ENCODE data around the gene PERM1.

The PERM1 gene

GRCh38 chr1:941015-941587 is 40.8 kb downstream of the PERM1 start:
- Histone ChIP-seq H3K9me3 (ENCODE audit: control insufficient read depth, insufficient read depth, low read length) (no peaks in the 10 kb centered on the region), H3K9ac (ENCODE audit: low read depth, low read length) (no peak overlapping the region), H3K4me3 (ENCODE audit: low read depth, low read length) (peak overlapping the region; percentile 50; the same call in 1 of the 2 replicates), H3K36me3 (ENCODE audit: control insufficient read depth, insufficient read depth, low read length) (peaks cover 14% of the 10 kb centered on the region), H3K27me3 (ENCODE audit: control insufficient read depth, insufficient read depth, low read length) (peaks cover 70% of the 10 kb centered on the region), H3K27ac (ENCODE audit: low read depth, low read length) (no peak overlapping the region), H3K4me1 (ENCODE audit: control insufficient read depth, insufficient read depth, low read length) (peaks cover 17% of the 10 kb centered on the region)

- H3K27ac ChIP-seq (ENCODE audit: low read depth, low read length): peak overlapping the region; percentile 6
- no peak overlapping the region for H3K9ac ChIP-seq (ENCODE audit: low read depth, low read length)
- peak overlapping the region; percentile 50 for H3K4me3 ChIP-seq (ENCODE audit: low read depth, low read length)
- H3K4me1 ChIP-seq (ENCODE audit: control insufficient read depth, insufficient read depth, low read length): peaks cover 17% of the 10 kb centered on the region
- no peaks in the 10 kb centered on the region for H3K9me3 ChIP-seq (ENCODE audit: control insufficient read depth, insufficient read depth, low read length)
- H3K27me3 ChIP-seq (ENCODE audit: control insufficient read depth, insufficient read depth, low read length): peaks cover 77% of the 10 kb centered on the region
- peaks cover 7% of the 10 kb centered on the region for H3K36me3 ChIP-seq (ENCODE audit: control insufficient read depth, insufficient read depth, low read length)
These were observed 41.5 kb downstream of the PERM1 start for GRCh38 chr1:940107-941014.

DNA sequence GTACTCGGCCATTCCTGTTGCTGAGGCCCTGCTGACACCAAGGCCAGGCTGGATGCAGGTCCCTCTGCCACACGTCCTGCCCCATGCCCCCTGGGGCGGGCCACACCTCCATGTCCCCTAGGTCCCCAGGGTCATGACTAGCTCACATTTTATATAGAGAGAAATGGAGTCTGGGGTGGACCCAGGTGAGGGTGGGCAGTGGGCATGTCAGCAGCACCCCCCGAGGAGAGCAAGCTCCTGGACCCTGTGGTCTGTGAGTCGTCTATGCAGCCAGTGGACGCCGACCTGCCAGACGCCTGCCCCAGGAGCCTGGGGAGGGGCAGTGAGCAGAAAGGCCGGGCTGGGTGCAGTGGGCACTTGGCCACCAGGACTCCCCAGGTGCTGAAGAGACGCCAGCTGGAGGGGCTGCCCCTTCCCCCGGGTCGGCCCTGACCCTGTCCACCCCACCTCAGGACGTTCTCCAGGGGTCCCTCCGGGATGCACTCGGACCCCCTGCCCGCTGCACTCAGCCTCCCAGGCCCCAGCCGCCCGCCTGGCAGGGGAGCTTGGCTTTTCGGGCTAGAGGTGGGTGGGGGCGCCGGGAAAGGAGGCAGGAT is 42.3 kb downstream of the PERM1 start:
- H3K27ac ChIP-seq (ENCODE audit: low read depth, low read length): no peak overlapping the region
- peaks cover 84% of the 10 kb centered on the region for H3K27me3 ChIP-seq (ENCODE audit: control insufficient read depth, insufficient read depth, low read length)
- H3K36me3 ChIP-seq (ENCODE audit: control insufficient read depth, insufficient read depth, low read length): no peaks in the 10 kb centered on the region
- H3K4me1 ChIP-seq (ENCODE audit: control insufficient read depth, insufficient read depth, low read length): peaks cover 20% of the 10 kb centered on the region
- H3K9me3 ChIP-seq (ENCODE audit: control insufficient read depth, insufficient read depth, low read length): no peaks in the 10 kb centered on the region
- no peak overlapping the region for H3K4me3 ChIP-seq (ENCODE audit: low read depth, low read length)
- H3K9ac ChIP-seq (ENCODE audit: low read depth, low read length): no peak overlapping the region

- Histone ChIP-seq H3K4me3 (ENCODE audit: low read depth, low read length) (no peak overlapping the region), H3K27ac (ENCODE audit: low read depth, low read length) (no peak overlapping the region), H3K9me3 (ENCODE audit: control insufficient read depth, insufficient read depth, low read length) (no peaks in the 10 kb centered on the region), H3K4me1 (ENCODE audit: control insufficient read depth, insufficient read depth, low read length) (peaks cover 20% of the 10 kb centered on the region), H3K9ac (ENCODE audit: low read depth, low read length) (no peak overlapping the region), H3K36me3 (ENCODE audit: control insufficient read depth, insufficient read depth, low read length) (no peaks in the 10 kb centered on the region), H3K27me3 (ENCODE audit: control insufficient read depth, insufficient read depth, low read length) (peaks cover 84% of the 10 kb centered on the region)
These were observed 43.0 kb downstream of the PERM1 start for GRCh38 chr1:938711-939489.

DNA sequence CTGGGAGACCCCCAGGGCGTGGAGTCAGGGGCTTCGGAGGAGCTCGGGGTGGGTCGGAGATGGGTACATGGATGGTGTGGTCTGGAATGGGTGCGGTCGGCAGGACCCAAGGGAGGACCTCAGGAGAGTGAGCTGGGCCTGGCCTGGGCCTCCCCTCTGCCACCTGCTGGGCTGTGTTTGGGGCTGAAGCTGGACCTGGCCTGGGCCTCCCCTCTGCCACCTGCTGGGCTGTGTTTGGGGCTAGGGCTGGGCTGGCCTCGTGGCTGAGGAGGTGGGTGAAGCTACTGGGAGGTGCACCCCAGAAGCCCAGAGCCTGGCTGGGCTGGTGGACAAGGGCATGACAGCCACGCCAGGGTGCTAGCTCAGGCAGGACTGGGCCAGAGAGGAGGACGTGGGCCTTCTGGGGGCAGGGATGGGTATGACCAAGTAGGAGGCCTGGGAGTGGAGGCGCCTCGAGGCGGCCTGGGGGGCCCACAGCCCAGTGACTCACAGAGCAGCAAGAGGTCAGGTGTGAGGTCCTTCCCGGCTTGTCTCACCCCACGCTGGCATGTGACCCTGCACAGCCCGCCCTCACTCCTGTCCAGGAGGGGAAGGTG is 43.7 kb downstream of the PERM1 start:
- Histone ChIP-seq H3K4me3 (ENCODE audit: low read depth, low read length) (no peak overlapping the region), H3K36me3 (ENCODE audit: control insufficient read depth, insufficient read depth, low read length) (no peaks in the 10 kb centered on the region), H3K9me3 (ENCODE audit: control insufficient read depth, insufficient read depth, low read length) (no peaks in the 10 kb centered on the region), H3K27ac (ENCODE audit: low read depth, low read length) (no peak overlapping the region), H3K9ac (ENCODE audit: low read depth, low read length) (no peak overlapping the region), H3K4me1 (ENCODE audit: control insufficient read depth, insufficient read depth, low read length) (peaks cover 20% of the 10 kb centered on the region), H3K27me3 (ENCODE audit: control insufficient read depth, insufficient read depth, low read length) (peaks cover 87% of the 10 kb centered on the region)

DNA sequence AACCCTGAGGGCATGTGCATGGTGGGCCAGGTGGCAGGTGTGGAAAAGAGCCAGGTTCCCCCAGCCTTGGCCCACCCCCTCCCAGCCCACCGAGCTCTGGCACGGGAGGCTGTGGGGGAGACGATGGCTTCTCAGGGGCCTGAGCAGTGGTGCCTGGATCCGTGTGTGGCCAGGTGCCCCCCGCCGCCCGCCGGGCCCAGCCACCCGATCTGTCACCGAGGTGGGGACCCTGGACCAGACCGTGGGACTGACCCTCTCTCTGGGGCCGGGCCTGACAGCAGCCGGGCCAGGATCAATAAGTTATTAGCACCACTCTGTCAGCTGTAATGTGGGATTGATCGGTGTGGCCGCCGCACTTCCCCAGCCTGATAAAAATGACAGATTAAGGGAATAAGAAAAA is 44.4 kb downstream of the PERM1 start:
- Histone ChIP-seq H3K4me1 (ENCODE audit: control insufficient read depth, insufficient read depth, low read length) (peaks cover 14% of the 10 kb centered on the region; the same call in 1 of the 2 replicates), H3K9me3 (ENCODE audit: control insufficient read depth, insufficient read depth, low read length) (no peaks in the 10 kb centered on the region), H3K9ac (ENCODE audit: low read depth, low read length) (no peak overlapping the region), H3K27ac (ENCODE audit: low read depth, low read length) (no peak overlapping the region), H3K4me3 (ENCODE audit: low read depth, low read length) (no peak overlapping the region), H3K27me3 (ENCODE audit: control insufficient read depth, insufficient read depth, low read length) (peaks cover 87% of the 10 kb centered on the region), H3K36me3 (ENCODE audit: control insufficient read depth, insufficient read depth, low read length) (no peaks in the 10 kb centered on the region)

GRCh38 chr1:936348-937264 is 45.3 kb downstream of the PERM1 start:
- H3K9ac ChIP-seq (ENCODE audit: low read depth, low read length): no peak overlapping the region
- peaks cover 14% of the 10 kb centered on the region; the same call in 1 of the 2 replicates for H3K4me1 ChIP-seq (ENCODE audit: control insufficient read depth, insufficient read depth, low read length)
- no peaks in the 10 kb centered on the region for H3K36me3 ChIP-seq (ENCODE audit: control insufficient read depth, insufficient read depth, low read length)
- no peaks in the 10 kb centered on the region for H3K9me3 ChIP-seq (ENCODE audit: control insufficient read depth, insufficient read depth, low read length)
- H3K27ac ChIP-seq (ENCODE audit: low read depth, low read length): no peak overlapping the region
- no peak overlapping the region for H3K4me3 ChIP-seq (ENCODE audit: low read depth, low read length)
- peaks cover 89% of the 10 kb centered on the region for H3K27me3 ChIP-seq (ENCODE audit: control insufficient read depth, insufficient read depth, low read length)

DNA sequence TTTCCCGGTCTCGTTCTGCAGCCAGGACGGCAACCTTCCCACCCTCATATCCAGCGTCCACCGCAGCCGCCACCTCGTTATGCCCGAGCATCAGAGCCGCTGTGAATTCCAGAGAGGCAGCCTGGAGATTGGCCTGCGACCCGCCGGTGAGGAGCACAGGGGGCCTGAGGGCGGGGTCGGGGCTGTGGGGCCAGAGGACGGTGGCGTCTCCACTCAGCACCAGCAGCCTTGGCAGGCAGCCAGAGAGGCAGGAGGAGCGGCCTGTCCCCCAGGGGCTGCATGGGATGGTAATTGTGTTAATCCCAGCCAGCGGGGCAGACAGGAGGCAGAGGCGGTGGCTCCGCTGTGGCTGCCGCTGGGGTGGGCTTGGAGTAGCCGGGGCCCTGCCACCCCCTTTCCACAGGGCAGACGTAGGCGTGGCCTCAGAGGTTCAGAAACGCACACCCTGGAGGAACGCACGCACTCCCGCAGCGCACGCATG is 46.1 kb downstream of the PERM1 start:
- Histone ChIP-seq H3K36me3 (ENCODE audit: control insufficient read depth, insufficient read depth, low read length) (no peaks in the 10 kb centered on the region), H3K4me1 (ENCODE audit: control insufficient read depth, insufficient read depth, low read length) (peaks cover 14% of the 10 kb centered on the region; the same call in 1 of the 2 replicates), H3K27me3 (ENCODE audit: control insufficient read depth, insufficient read depth, low read length) (peaks cover 88% of the 10 kb centered on the region)

GRCh38 chr1:934991-935750 is 46.7 kb downstream of the PERM1 start:
- Histone ChIP-seq H3K4me3 (ENCODE audit: low read depth, low read length) (0 out of 2 replicates have a peak overlapping the region, but pooled peaks have one; percentile 16), H3K4me1 (ENCODE audit: control insufficient read depth, insufficient read depth, low read length) (peaks cover 11% of the 10 kb centered on the region; the same call in 1 of the 2 replicates), H3K27me3 (ENCODE audit: control insufficient read depth, insufficient read depth, low read length) (peaks cover 88% of the 10 kb centered on the region), H3K27ac (ENCODE audit: low read depth, low read length) (no peak overlapping the region), H3K9ac (ENCODE audit: low read depth, low read length) (no peak overlapping the region), H3K9me3 (ENCODE audit: control insufficient read depth, insufficient read depth, low read length) (no peaks in the 10 kb centered on the region), H3K36me3 (ENCODE audit: control insufficient read depth, insufficient read depth, low read length) (no peaks in the 10 kb centered on the region)

More for the DNA sequence above, 46.1 kb downstream of the PERM1 start:
- no peak overlapping the region for H3K9ac ChIP-seq (ENCODE audit: low read depth, low read length)
- no peak overlapping the region for H3K27ac ChIP-seq (ENCODE audit: low read depth, low read length)
- H3K4me3 ChIP-seq (ENCODE audit: low read depth, low read length): 0 out of 2 replicates have a peak overlapping the region, but pooled peaks have one; percentile 16
- H3K9me3 ChIP-seq (ENCODE audit: control insufficient read depth, insufficient read depth, low read length): no peaks in the 10 kb centered on the region

All from HUES48 (cell line).